GM12873 (cell line): ENCODE measurements around the gene IL1F10.

ENCODE experiments used
- TF ChIP-seq, protein P1 (sequence below): IDR thresholded peaks from 2 replicates; pipeline ENCODE4 v1.5.1; 2012; ENCODE audit warnings: low read depth, mild to moderate bottlenecking, moderate library complexity, low read length, control low read depth; ENCODE audit not compliant: insufficient read depth; ENCODE audit errors: missing control alignments

IL1F10 gene

DNA sequence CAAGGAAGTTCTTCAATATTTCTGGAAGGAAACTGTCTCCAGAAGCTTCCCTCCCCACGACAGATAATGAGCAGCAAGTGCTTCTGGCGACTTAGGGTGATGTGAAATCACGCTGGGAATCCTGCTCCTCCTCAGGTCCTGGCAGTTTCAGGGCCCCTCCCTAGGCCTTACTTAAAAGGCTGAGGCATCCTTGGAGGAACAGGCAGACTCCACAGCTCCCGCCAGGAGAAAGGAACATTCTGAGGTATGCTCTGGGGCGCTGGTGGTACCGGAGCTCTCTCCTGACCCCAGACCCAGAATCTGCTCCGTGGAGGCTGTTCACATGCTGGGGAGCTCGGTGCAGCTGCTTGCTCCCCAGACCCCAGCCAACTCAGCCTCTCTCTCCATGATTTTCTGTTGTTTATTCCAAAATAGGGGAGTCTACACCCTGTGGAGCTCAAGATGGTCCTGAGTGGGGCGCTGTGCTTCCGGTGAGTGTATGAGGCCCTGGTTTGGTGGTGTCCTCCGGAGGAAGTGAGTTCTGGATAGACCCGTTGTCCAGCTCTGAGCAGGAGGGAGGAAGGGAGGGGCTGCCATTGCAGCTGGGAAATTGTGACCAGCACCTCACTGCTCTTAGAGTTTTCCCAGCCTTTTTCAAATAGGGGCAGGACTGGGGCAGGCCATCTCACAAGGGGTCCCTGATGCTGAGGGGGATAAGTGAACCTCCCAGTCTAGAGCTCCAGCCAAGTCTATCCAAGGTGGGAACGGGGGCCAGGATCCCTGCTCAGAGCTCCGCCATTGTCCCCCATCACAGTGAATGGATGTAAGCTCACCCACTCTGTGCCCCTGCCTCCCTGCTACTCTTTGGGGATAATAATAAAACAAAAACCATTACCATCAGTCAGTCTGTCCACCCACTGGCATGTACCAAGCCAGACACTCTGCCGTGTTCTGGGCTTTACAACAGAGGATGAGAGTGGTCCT lies 8.5 kb upstream of the IL1F10 start, which contains the start of gene IL36RN:
TSS of gene IL36RN (plus strand) at position 201 of the 963 bp plus-strand sequence. CDS start at position 442, 241 bp downstream.
- TF ChIP-seq, protein P1, sequence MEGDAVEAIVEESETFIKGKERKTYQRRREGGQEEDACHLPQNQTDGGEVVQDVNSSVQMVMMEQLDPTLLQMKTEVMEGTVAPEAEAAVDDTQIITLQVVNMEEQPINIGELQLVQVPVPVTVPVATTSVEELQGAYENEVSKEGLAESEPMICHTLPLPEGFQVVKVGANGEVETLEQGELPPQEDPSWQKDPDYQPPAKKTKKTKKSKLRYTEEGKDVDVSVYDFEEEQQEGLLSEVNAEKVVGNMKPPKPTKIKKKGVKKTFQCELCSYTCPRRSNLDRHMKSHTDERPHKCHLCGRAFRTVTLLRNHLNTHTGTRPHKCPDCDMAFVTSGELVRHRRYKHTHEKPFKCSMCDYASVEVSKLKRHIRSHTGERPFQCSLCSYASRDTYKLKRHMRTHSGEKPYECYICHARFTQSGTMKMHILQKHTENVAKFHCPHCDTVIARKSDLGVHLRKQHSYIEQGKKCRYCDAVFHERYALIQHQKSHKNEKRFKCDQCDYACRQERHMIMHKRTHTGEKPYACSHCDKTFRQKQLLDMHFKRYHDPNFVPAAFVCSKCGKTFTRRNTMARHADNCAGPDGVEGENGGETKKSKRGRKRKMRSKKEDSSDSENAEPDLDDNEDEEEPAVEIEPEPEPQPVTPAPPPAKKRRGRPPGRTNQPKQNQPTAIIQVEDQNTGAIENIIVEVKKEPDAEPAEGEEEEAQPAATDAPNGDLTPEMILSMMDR: no peak

- TF ChIP-seq, protein P1: no peak
Observed at GRCh38 chr2:113060396-113060795, 7.4 kb upstream of the IL1F10 start.

GRCh38 chr2:113060796-113061195 lies 7.0 kb upstream of the IL1F10 start:
- TF ChIP-seq, protein P1: no peak

- TF ChIP-seq, protein P1: no peak
Observed at GRCh38 chr2:113061241-113061640, 6.5 kb upstream of the IL1F10 start.

GRCh38 chr2:113061896-113062770 lies 5.6 kb upstream of the IL1F10 start:
- TF ChIP-seq, protein P1: no peak

DNA sequence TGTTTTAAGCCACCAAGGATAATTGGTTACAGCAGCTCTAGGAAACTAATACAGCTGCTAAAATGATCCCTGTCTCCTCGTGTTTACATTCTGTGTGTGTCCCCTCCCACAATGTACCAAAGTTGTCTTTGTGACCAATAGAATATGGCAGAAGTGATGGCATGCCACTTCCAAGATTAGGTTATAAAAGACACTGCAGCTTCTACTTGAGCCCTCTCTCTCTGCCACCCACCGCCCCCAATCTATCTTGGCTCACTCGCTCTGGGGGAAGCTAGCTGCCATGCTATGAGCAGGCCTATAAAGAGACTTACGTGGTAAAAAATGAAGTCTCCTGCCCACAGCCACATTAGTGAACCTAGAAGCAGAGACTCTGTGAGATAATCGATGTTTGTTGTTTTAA lies 3.5 kb upstream of the IL1F10 start:
- TF ChIP-seq, protein P1: no peak

DNA sequence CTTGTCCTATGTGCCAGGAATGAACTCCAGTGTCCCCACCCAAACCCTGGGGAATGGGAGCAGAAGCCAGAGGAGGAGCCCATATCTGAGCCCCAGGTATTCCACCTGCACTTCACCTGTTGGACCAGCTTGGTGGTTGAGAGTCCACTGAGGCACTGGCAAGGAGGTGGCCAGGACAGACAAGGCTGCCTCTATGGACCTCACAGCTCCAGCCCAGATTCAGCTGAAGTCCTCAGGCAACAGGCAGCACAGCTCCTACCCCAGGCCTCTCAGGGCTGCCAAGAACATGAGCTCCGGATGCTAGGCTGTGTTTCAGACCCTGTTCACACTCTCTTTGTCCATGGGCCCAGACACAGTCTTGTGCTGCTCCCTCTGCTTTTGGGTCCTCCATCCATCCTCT lies 2.9 kb upstream of the IL1F10 start:
- TF ChIP-seq, protein P1: no peak
